ENCODE results near the gene MMAB.

Gene MMAB

GRCh38 chr12:109573914-109574244, 575 bp upstream of the MMAB start:
- peak overlapping the region; percentile 76 to 91 for H3K4me3 ChIP-seq (replicated peaks in 1 of 2; ENCODE audit: low read depth in 2 of 2, low read length in 2 of 2)
- TF ChIP-seq, protein P1, sequence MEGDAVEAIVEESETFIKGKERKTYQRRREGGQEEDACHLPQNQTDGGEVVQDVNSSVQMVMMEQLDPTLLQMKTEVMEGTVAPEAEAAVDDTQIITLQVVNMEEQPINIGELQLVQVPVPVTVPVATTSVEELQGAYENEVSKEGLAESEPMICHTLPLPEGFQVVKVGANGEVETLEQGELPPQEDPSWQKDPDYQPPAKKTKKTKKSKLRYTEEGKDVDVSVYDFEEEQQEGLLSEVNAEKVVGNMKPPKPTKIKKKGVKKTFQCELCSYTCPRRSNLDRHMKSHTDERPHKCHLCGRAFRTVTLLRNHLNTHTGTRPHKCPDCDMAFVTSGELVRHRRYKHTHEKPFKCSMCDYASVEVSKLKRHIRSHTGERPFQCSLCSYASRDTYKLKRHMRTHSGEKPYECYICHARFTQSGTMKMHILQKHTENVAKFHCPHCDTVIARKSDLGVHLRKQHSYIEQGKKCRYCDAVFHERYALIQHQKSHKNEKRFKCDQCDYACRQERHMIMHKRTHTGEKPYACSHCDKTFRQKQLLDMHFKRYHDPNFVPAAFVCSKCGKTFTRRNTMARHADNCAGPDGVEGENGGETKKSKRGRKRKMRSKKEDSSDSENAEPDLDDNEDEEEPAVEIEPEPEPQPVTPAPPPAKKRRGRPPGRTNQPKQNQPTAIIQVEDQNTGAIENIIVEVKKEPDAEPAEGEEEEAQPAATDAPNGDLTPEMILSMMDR (IDR thresholded peaks at IDR 0.05; ENCODE audit: low read depth, low read length): no peak
- no peak for DNase-seq (ENCODE audit: low read depth in 2 of 2)

- TF ChIP-seq, protein P1 (IDR thresholded peaks at IDR 0.05; ENCODE audit: low read depth, low read length): no peak
- no peak for DNase-seq (ENCODE audit: low read depth in 2 of 2)
- peak overlapping the region; percentile 76 to 91 for H3K4me3 ChIP-seq (replicated peaks in 1 of 2; ENCODE audit: low read depth in 2 of 2, low read length in 2 of 2)
Observed at GRCh38 chr12:109572506-109572845, 828 bp downstream of the MMAB start.

DNA sequence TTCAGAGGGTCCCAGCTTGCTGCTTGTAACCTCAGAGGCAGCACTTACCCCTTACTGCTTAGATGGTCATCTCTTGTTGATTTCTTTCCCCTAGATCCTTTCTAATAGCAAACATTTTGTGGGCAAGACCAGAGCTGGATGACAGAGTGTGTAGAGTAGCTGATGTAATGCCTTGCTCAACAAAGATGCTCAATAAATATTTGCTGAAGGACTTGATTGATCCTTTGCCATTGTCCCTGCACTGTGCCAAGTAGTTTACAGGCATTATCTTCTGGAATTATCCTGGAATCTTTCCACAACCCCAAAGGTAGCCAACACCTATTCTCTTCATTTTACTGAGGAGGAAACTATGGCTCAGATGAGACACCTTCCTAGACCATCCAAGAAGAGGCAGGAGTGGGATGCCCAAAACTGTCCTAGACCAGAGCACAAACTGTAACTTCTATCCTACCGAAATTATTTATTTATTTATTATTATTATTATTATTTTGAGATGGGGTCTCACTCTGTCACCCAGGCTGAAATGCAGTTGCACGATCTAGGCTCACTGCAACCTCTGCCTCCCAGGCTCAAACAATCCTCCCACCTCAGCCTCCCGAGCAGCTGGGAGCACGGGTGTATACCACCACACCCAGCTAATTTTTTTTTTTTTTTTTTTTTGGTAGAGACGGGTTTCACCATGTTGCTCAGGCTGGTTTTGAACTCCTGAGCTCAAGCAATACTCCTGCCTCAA, 1.4 kb downstream of the MMAB start:
- peak overlapping the region in 1 of 2 donors; percentile 91 for H3K4me3 ChIP-seq (replicated peaks in 1 of 2; ENCODE audit: low read depth in 2 of 2, low read length in 2 of 2)
- no peak for DNase-seq (ENCODE audit: low read depth in 2 of 2)
- TF ChIP-seq, protein P1 (IDR thresholded peaks at IDR 0.05; ENCODE audit: low read depth, low read length): no peak

- DNase-seq (ENCODE audit: low read depth in 2 of 2): no peak
- no peak overlapping the region for H3K4me3 ChIP-seq (replicated peaks in 1 of 2; ENCODE audit: low read depth in 2 of 2, low read length in 2 of 2)
Observed at GRCh38 chr12:109568486-109568885, 4.8 kb downstream of the MMAB start.

GRCh38 chr12:109567967-109568366, 5.3 kb downstream of the MMAB start:
- DNase-seq (ENCODE audit: low read depth in 2 of 2): no peak
- no peak overlapping the region for H3K4me3 ChIP-seq (replicated peaks in 1 of 2; ENCODE audit: low read depth in 2 of 2, low read length in 2 of 2)
- TF ChIP-seq, protein P1 (IDR thresholded peaks at IDR 0.05; ENCODE audit: low read depth, low read length): no peak

More at GRCh38 chr12:109568486-109568885, 4.8 kb downstream of the MMAB start:
- TF ChIP-seq, protein P1 (IDR thresholded peaks at IDR 0.05; ENCODE audit: low read depth, low read length): no peak

DNA sequence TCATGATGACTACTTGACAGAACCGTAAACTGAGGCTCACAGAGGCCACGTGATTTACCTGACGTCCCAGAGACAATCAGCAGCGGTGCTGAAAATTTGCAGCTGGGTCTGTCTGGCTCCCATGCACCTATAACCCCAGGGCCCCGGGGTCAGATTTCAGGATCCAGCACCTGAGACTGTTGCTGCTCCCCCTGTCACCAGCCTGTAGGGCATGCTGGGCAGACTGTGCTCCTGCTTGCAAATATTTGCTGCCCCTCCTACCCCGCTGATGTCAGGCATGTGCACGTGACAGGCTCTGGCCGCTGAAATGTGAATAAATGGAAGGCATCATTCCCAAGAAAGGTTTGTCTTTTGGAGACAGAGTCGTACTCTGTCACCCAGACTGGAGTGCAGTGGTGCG, 6.0 kb downstream of the MMAB start:
- TF ChIP-seq, protein P1 (IDR thresholded peaks at IDR 0.05; ENCODE audit: low read depth, low read length): no peak
- no peak for DNase-seq (ENCODE audit: low read depth in 2 of 2)
- H3K4me3 ChIP-seq (replicated peaks in 1 of 2; ENCODE audit: low read depth in 2 of 2, low read length in 2 of 2): no peak overlapping the region

DNA sequence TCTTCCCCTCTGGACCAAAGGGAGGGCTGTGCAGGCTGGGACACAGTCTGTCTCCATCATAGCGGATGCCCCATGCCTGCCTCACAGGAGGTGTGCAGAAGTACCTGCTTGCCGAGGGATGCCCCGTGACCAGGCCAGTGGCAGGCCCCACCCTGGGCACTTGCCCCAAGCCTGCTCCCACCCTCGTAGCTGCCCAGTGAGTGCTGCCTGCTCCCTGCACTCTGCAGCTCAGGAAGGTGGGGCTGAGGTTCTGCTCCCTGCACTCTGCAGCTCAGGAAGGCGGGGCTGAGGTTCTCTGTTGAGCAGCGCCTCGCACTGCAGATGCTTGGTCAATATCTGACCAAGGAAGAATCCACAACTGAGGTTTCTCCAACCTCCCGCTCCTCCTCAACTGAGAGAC, 6.9 kb downstream of the MMAB start:
- no peak overlapping the region for H3K4me3 ChIP-seq (replicated peaks in 1 of 2; ENCODE audit: low read depth in 2 of 2, low read length in 2 of 2)
- DNase-seq (ENCODE audit: low read depth in 2 of 2): no peak
- TF ChIP-seq, protein P1 (IDR thresholded peaks at IDR 0.05; ENCODE audit: low read depth, low read length): no peak

All from cardiac fibroblast (primary cell).